Measurements from ENCODE around the gene SAMD8. TPM values are rescaled to one million over a fixed set of nuclear protein-coding genes. Genes with fewer than 3 reads are reported as not detected.

SAMD8 gene
- total and polyA plus RNA-seq, 11 donors = 7.5 to 43.0 (median 23.4) TPM

GRCh38 chr10:75137533-75138438 is 26.3 kb downstream of the SAMD8 start:
- Histone ChIP-seq H3K9me3 (peaks cover 0 to 9% (median 0%) of the 10 kb centered on the region in 12 donors), H3K27me3 (no peaks in the 10 kb centered on the region), H3K27ac (peak overlapping the region in 3 of 12 donors; percentile 15 to 38 (median 37)), H3K36me3 (no peaks in the 10 kb centered on the region), H3K4me3 (no peak overlapping the region), H3K4me1 (peaks cover 0 to 28% (median 19%) of the 10 kb centered on the region in 12 donors)
- TF ChIP-seq CTCF (IDR thresholded peaks at IDR 0.05) = no peak
- no peak for TF ChIP-seq POLR2A (IDR thresholded peaks at IDR 0.05)
- intact Hi-C loops (cut with DNase I) = no loop called here
- 31 to 39% (median 34%) methylated on average over 3 of the region's 3 CpGs for WGBS, 4 donors
- ATAC-seq (peak in 3 of 4 donors; percentile 78 to 91 (median 86)), DNase-seq (no peak)

GRCh38 chr10:75140246-75140645 is 28.8 kb downstream of the SAMD8 start:
- Histone ChIP-seq H3K27me3 (no peaks in the 10 kb centered on the region), H3K9me3 (peaks cover 0 to 9% (median 0%) of the 10 kb centered on the region in 12 donors), H3K4me3 (no peak overlapping the region), H3K36me3 (no peaks in the 10 kb centered on the region), H3K4me1 (peaks cover 0 to 47% (median 36%) of the 10 kb centered on the region in 12 donors), H3K27ac (no peak overlapping the region)
- WGBS, 4 donors = 95 to 100% (median 98%) methylated on average over 4 of the region's 4 CpGs
- no peak for TF ChIP-seq POLR2A (IDR thresholded peaks at IDR 0.05)
- TF ChIP-seq CTCF (IDR thresholded peaks at IDR 0.05) = no peak
- DNase-seq (no peak), ATAC-seq (no peak)
- intact Hi-C loops (cut with DNase I) = no loop called here

- H3K4me3 ChIP-seq = no peak overlapping the region
- no peak for TF ChIP-seq CTCF (IDR thresholded peaks at IDR 0.05)
- no peak for TF ChIP-seq POLR2A (IDR thresholded peaks at IDR 0.05)
- peaks cover 0 to 42% (median 23%) of the 10 kb centered on the region in 12 donors for H3K4me1 ChIP-seq
- no peaks in the 10 kb centered on the region for H3K27me3 ChIP-seq
- no peaks in the 10 kb centered on the region for H3K36me3 ChIP-seq
- DNase-seq (no peak), ATAC-seq (no peak)
- WGBS, 4 donors = 28 to 44% (median 37%) methylated on average over 1 of the region's 1 CpG
- H3K9me3 ChIP-seq = peaks cover 0 to 9% (median 0%) of the 10 kb centered on the region in 12 donors
- peak overlapping the region in 3 of 12 donors; percentile 1 to 77 (median 8) for H3K27ac ChIP-seq
- intact Hi-C loops (cut with DNase I) = no loop called here
These were observed 31.9 kb downstream of the SAMD8 start for GRCh38 chr10:75143353-75143752.

GRCh38 chr10:75145590-75145989 is 34.1 kb downstream of the SAMD8 start:
- 71 to 92% (median 90%) methylated on average over 1 of the region's 1 CpG for WGBS, 4 donors
- no peak for TF ChIP-seq CTCF (IDR thresholded peaks at IDR 0.05)
- TF ChIP-seq POLR2A (IDR thresholded peaks at IDR 0.05) = no peak
- Histone ChIP-seq H3K4me1 (peaks cover 0 to 38% (median 23%) of the 10 kb centered on the region in 12 donors), H3K36me3 (peaks cover 0 to 4% (median 2%) of the 10 kb centered on the region in 9 donors), H3K27me3 (no peaks in the 10 kb centered on the region), H3K27ac (no peak overlapping the region), H3K9me3 (no peaks in the 10 kb centered on the region), H3K4me3 (no peak overlapping the region)
- intact Hi-C loops (cut with DNase I) = no loop called here
- DNase-seq (no peak), ATAC-seq (no peak)

All from heart left ventricle (tissue), 16 donors.